H1 (cell line): Measurements from ENCODE around the gene SLC6A18. TPM values are rescaled to one million over a fixed set of nuclear protein-coding genes. Genes with fewer than 3 reads are reported as not detected.

ENCODE experiments used
- CTCF ChIA-PET: fragments of 300-600 bp; sonication (Branson Sonifier 250); formaldehyde crosslinking; loops from one replicate; lab custom pipeline; 2021; ENCODE audit not compliant: partially characterized antibody; lab: Charles Lee
- POLR2A ChIA-PET: fragments of 300-600 bp; sonication (Branson Sonifier 250); formaldehyde crosslinking; loops from one replicate; lab custom pipeline; 2021; ENCODE audit warnings: inconsistent platforms; ENCODE audit not compliant: partially characterized antibody; lab: Charles Lee
- DNase-seq, 2 experiments: peaks; one replicate each; pipeline versions ENCODE4 v3.0.0 to v3.0.0-alpha.2; 2010 to 2022; ENCODE audit warnings: low spot score in 2 of 2, low read depth in 1 of 2, mixed read lengths in 1 of 2
- FAIRE-seq: peaks from 2 replicates; lab custom pipeline; 2011; peaks lifted over from hg19 to GRCh38; lab: Jason Lieb, UNC
- H2AFZ ChIP-seq: 2 replicates; pipeline ENCODE4 v1.8.1; 2012; ENCODE audit warnings: low read length, inconsistent platforms
- H2AK5ac ChIP-seq: 2 replicates; pipeline ENCODE4 v1.6.1; 2013; ENCODE audit warnings: low read depth, low read length
- H2BK120ac ChIP-seq: replicated peaks from 2 replicates; pipeline ENCODE3; 2013; ENCODE audit warnings: low read depth, low read length, inconsistent platforms
- H2BK12ac ChIP-seq: 2 replicates; pipeline ENCODE4 v1.6.1; 2013; ENCODE audit warnings: low read depth, low read length
- H2BK15ac ChIP-seq: 2 replicates; pipeline ENCODE4 v1.6.1; 2013; ENCODE audit warnings: low read length
- H2BK20ac ChIP-seq: 2 replicates; pipeline ENCODE4 v1.6.1; 2013; ENCODE audit warnings: low read length
- H2BK5ac ChIP-seq: 2 replicates; pipeline ENCODE4 v1.6.1; 2013; ENCODE audit warnings: low read depth, low read length
- H3K14ac ChIP-seq: 2 replicates; pipeline ENCODE4 v1.6.1; 2013; ENCODE audit warnings: inconsistent platforms; ENCODE audit not compliant: insufficient read length
- H3K18ac ChIP-seq: 2 replicates; pipeline ENCODE4 v1.6.1; 2013; ENCODE audit warnings: low read length; ENCODE audit errors: extremely low read depth
- H3K23ac ChIP-seq: 2 replicates; pipeline ENCODE4 v1.6.1; 2013; ENCODE audit warnings: inconsistent platforms; ENCODE audit not compliant: insufficient read length
- H3K23me2 ChIP-seq: 2 replicates; pipeline ENCODE4 v1.6.1; 2013; ENCODE audit warnings: low read depth, low read length
- H3K27ac ChIP-seq: 2 replicates; pipeline ENCODE4 v1.6.1; 2011; ENCODE audit warnings: low read depth, low read length, inconsistent platforms
- H3K27me3 ChIP-seq, 4 experiments: replicated peaks in 1 of 4; 1 replicate in 1 of 4; 2 replicates in 3 of 4; pipeline versions ENCODE4 v1.6.1 to v1.8.1; 2011 to 2013; ENCODE audit warnings: low read length in 3 of 4, mild to moderate bottlenecking in 3 of 4, inconsistent platforms in 2 of 4, mixed read lengths in 2 of 4, moderate library complexity in 1 of 4; ENCODE audit not compliant: control insufficient read depth in 3 of 4, insufficient read depth in 3 of 4; ENCODE audit errors: extremely low read depth in 1 of 4
- H3K36me3 ChIP-seq, 4 experiments: 2 replicates each; pipeline versions ENCODE4 v1.6.1 to v1.8.1; 2011 to 2013; ENCODE audit warnings: mild to moderate bottlenecking in 4 of 4, low read length in 3 of 4, moderate library complexity in 2 of 4, control low read depth in 1 of 4, inconsistent platforms in 1 of 4; ENCODE audit not compliant: insufficient read depth in 4 of 4, control insufficient read depth in 2 of 4
- H3K4ac ChIP-seq: replicated peaks from 2 replicates; pipeline ENCODE3; 2013; ENCODE audit warnings: low read length, low read depth, mixed read lengths, inconsistent platforms; ENCODE audit not compliant: insufficient read length
- H3K4me1 ChIP-seq, 4 experiments: replicated peaks in 1 of 4; 1 replicate in 1 of 4; 2 replicates in 3 of 4; pipeline versions ENCODE4 v1.6.1 to v1.8.1; 2011 to 2013; ENCODE audit warnings: low read length in 3 of 4, inconsistent platforms in 2 of 4, mixed read lengths in 1 of 4; ENCODE audit not compliant: insufficient read depth in 4 of 4, control insufficient read depth in 3 of 4
- H3K4me2 ChIP-seq, 2 experiments: 2 replicates each; pipeline versions ENCODE4 v1.6.1 to v1.8.1; 2011 to 2013; ENCODE audit warnings: low read depth in 2 of 2, low read length in 2 of 2, control low read depth in 1 of 2, inconsistent platforms in 1 of 2, mild to moderate bottlenecking in 1 of 2; ENCODE audit not compliant: insufficient read depth in 1 of 2
- H3K4me3 ChIP-seq, 4 experiments: fragments of 200-600, 300-600 bp in 1 of 4; sonication (generic), shearing (Covaris generic), sonication (Bioruptor Twin) in 1 of 4; 2 replicates each; pipeline versions ENCODE4 v1.5.1 to v1.8.1; 2011 to 2016; ENCODE audit warnings: low read length in 4 of 4, low read depth in 3 of 4, control low read depth in 2 of 4, inconsistent platforms in 2 of 4, mild to moderate bottlenecking in 2 of 4, mixed read lengths in 1 of 4, moderate library complexity in 1 of 4; ENCODE audit not compliant: insufficient read depth in 2 of 4; ENCODE audit errors: extremely low read depth in 1 of 4
- H3K56ac ChIP-seq: replicated peaks from 2 replicates; pipeline ENCODE3; 2013; ENCODE audit warnings: low read depth, mild to moderate bottlenecking, mixed read lengths, low read length, inconsistent platforms; ENCODE audit not compliant: insufficient read length
- H3K79me1 ChIP-seq: 2 replicates; pipeline ENCODE4 v1.6.1; 2013; ENCODE audit warnings: low read depth, low read length, control low read depth
- H3K79me2 ChIP-seq, 2 experiments: 2 replicates each; pipeline versions ENCODE4 v1.6.1 to v1.8.1; 2012 to 2013; ENCODE audit warnings: low read length in 2 of 2, mild to moderate bottlenecking in 2 of 2, inconsistent platforms in 1 of 2; ENCODE audit not compliant: insufficient read depth in 2 of 2, control insufficient read depth in 1 of 2
- H3K9ac ChIP-seq, 4 experiments: replicated peaks in 1 of 4; 1 replicate in 1 of 4; 2 replicates in 3 of 4; pipeline versions ENCODE4 v1.6.1 to v1.8.1; 2011 to 2013; ENCODE audit warnings: low read depth in 3 of 4, low read length in 3 of 4, control low read depth in 2 of 4, mild to moderate bottlenecking in 2 of 4, moderate library complexity in 2 of 4, inconsistent platforms in 1 of 4; ENCODE audit errors: extremely low read depth in 1 of 4
- H3K9me3 ChIP-seq, 2 experiments: 2 replicates each; pipeline versions ENCODE4 v1.6.1 to v1.8.1; 2012 to 2013; ENCODE audit warnings: mild to moderate bottlenecking in 2 of 2, moderate library complexity in 2 of 2, control low read depth in 1 of 2, inconsistent platforms in 1 of 2, low read depth in 1 of 2, low read length in 1 of 2, mixed read lengths in 1 of 2; ENCODE audit not compliant: insufficient read depth in 2 of 2
- H4K20me1 ChIP-seq, 2 experiments: replicated peaks in 1 of 2; 2 replicates each; pipeline versions ENCODE3 to v1.8.1; 2011 to 2013; ENCODE audit warnings: inconsistent platforms in 2 of 2, low read length in 2 of 2, mild to moderate bottlenecking in 1 of 2; ENCODE audit not compliant: insufficient read depth in 2 of 2, control insufficient read depth in 1 of 2
- H4K5ac ChIP-seq: 2 replicates; pipeline ENCODE4 v1.6.1; 2013; ENCODE audit warnings: low read length, low read depth, mixed read lengths, inconsistent platforms; ENCODE audit not compliant: insufficient read length
- H4K8ac ChIP-seq: 2 replicates; pipeline ENCODE4 v1.8.0; 2013; ENCODE audit warnings: mild to moderate bottlenecking, moderate library complexity, low read length, inconsistent platforms; ENCODE audit not compliant: insufficient read depth; ENCODE audit errors: extremely low read depth
- H4K91ac ChIP-seq: replicated peaks from 2 replicates; pipeline ENCODE3; 2013; ENCODE audit warnings: low read length, mixed read lengths, inconsistent platforms; ENCODE audit not compliant: insufficient read length
- ASH2L ChIP-seq: fragments of 200-600, 300-600 bp; sonication (generic); IDR thresholded peaks from one replicate; pipeline ENCODE4 v1.7.1; 2017; ENCODE audit warnings: low read length
- BACH1 ChIP-seq: IDR thresholded peaks from 2 replicates; pipeline ENCODE4 v1.6.1; 2012; ENCODE audit warnings: low read length, improper control_type of control experiment
- CBX5 ChIP-seq: fragments of 300-800, 300-1000 bp; sonication (generic); IDR thresholded peaks from 2 replicates; pipeline ENCODE4 v1.7.1; 2016; ENCODE audit warnings: antibody characterized with exemption, low read length, low read depth
- CHD1 ChIP-seq: IDR thresholded peaks from 2 replicates; pipeline ENCODE4 v1.6.1; 2012; ENCODE audit warnings: low read depth, low read length, improper control_type of control experiment
- CHD2 ChIP-seq: IDR thresholded peaks from 2 replicates; pipeline ENCODE4 v1.6.1; 2012; ENCODE audit warnings: low read length, improper control_type of control experiment
- CREB1 ChIP-seq: IDR thresholded peaks from 2 replicates; pipeline ENCODE4 v1.6.1; 2012; ENCODE audit warnings: inconsistent platforms
- POLR2A ChIP-seq, 2 experiments: IDR thresholded peaks; 1 replicate in 1 of 2; 2 replicates in 1 of 2; pipeline ENCODE4 v1.6.1; 2011; ENCODE audit warnings: low read depth in 2 of 2, low read length in 2 of 2, mild to moderate bottlenecking in 2 of 2; ENCODE audit errors: control extremely low read depth in 1 of 2
- POU5F1 ChIP-seq: IDR thresholded peaks from 2 replicates; pipeline ENCODE4 v1.6.1; 2011; ENCODE audit warnings: low read depth, mild to moderate bottlenecking, low read length, moderate library complexity
- RBBP5 ChIP-seq: IDR thresholded peaks from 2 replicates; pipeline ENCODE4 v1.7.1; 2012; ENCODE audit warnings: low read depth, mild to moderate bottlenecking, inconsistent platforms, low read length, moderate library complexity, borderline replicate concordance
- RNF2 ChIP-seq: fragments of 200-900, 300-1000 bp; sonication (generic); IDR thresholded peaks from 2 replicates; pipeline ENCODE4 v1.7.1; 2016; ENCODE audit warnings: borderline replicate concordance, low read depth, mild to moderate bottlenecking, antibody characterized with exemption, low read length; ENCODE audit not compliant: poor library complexity, severe bottlenecking; ENCODE audit errors: missing control alignments
- SP1 ChIP-seq: IDR thresholded peaks from 2 replicates; pipeline ENCODE4 v1.6.1; 2011; ENCODE audit warnings: low read depth, low read length
- SP4 ChIP-seq: IDR thresholded peaks from 2 replicates; pipeline ENCODE4 v1.6.1; 2012; ENCODE audit warnings: low read length, inconsistent platforms
- SRF ChIP-seq: IDR thresholded peaks from 2 replicates; pipeline ENCODE4 v1.6.1; 2011; ENCODE audit warnings: mild to moderate bottlenecking, low read depth, low read length, moderate library complexity
- TAF1 ChIP-seq: IDR thresholded peaks from 2 replicates; pipeline ENCODE4 v1.6.1; 2011; ENCODE audit warnings: mild to moderate bottlenecking, low read depth, low read length
- TBP ChIP-seq: IDR thresholded peaks from 2 replicates; pipeline ENCODE4 v1.6.1; 2011; ENCODE audit warnings: low read depth, low read length, improper control_type of control experiment
- WGBS, 2 experiments: shearing (Covaris generic) in 1 of 2; methylation state at CpG; one replicate each; pipeline versions ENCODE4 v1.1.6 to v1.1.7; 2013 to 2015; ENCODE audit warnings: low lambda C conversion rate in 2 of 2, mixed read lengths in 2 of 2, inconsistent platforms in 1 of 2, low coverage in 1 of 2, missing lambda C conversion rate in 1 of 2; ENCODE audit not compliant: insufficient replicate concordance in 2 of 2, insufficient coverage in 1 of 2, insufficient read length in 1 of 2; ENCODE audit errors: extremely low coverage in 1 of 2, missing lambda C conversion rate in 1 of 2; 5-methylcytosine and 5-hydroxymethylcytosine counted together
- polyA plus RNA-seq, 7 experiments: library from polyadenylated mRNA; depleted of rRNA in 3 of 7; stranded (reverse) in 5 of 7; unstranded in 2 of 7; fragments of >200 nt in 5 of 7; fragments of 200-250 nt in 2 of 7; gene quantifications; 1 replicate in 5 of 7; 2 replicates in 1 of 7; 4 replicates in 1 of 7; pipeline versions ENCODE4 v1.2.1 to v1.2.3, GENCODE V29; 2011 to 2013; ENCODE audit warnings: missing spikeins in 2 of 7, mixed read lengths in 2 of 7
- total RNA-seq: library from RNA; stranded (reverse); fragmentation: NEBNext Ultra II Directional; extraction: Animal tissue kit (Norgen Biotek cat#: 25700); gene quantifications from 2 replicates; pipeline ENCODE4 v1.2.1, GENCODE V29; 2021
- TF ChIP-seq, protein P1 (sequence below): IDR thresholded peaks from 2 replicates; pipeline ENCODE4 v1.6.1; 2011; ENCODE audit warnings: low read length, improper control_type of control experiment

SLC6A18 gene
- total and polyA plus RNA-seq, 2 of the 8 experiments (the other 6 are each of a cell fraction or from before 2014, with no cell fraction given), result not detected

GRCh38 chr5:1190837-1191239 lies 34.3 kb upstream of the SLC6A18 start:
- no peaks in the 10 kb centered on the region for H4K20me1 ChIP-seq
- no peaks in the 10 kb centered on the region for H3K79me1 ChIP-seq
- 87% methylated on average over 6 of the region's 6 CpGs; no CpG with 5 or more reads in 1 of the 2 experiments for WGBS, 2 experiments
- no peaks in the 10 kb centered on the region for H3K27me3 ChIP-seq
- H3K79me2 ChIP-seq, result no peaks in the 10 kb centered on the region
- H2AK5ac ChIP-seq, result no peak overlapping the region
- no peak overlapping the region for H4K91ac ChIP-seq
- ChIA-PET CTCF (interaction anchor here (2.8 kb wide), 1 partner anchor 16 kb away, joined by 15 read pairs; no protein-coding TSS in a partner anchor), POLR2A (no interaction called here)
- H3K4me2 ChIP-seq, result no peak overlapping the region
- no peak overlapping the region for H2BK12ac ChIP-seq
- H3K14ac ChIP-seq, result no peak overlapping the region
- TF ChIP-seq CBX5, result no peak
- no peak for TF ChIP-seq CHD1
- TF ChIP-seq SRF, result no peak
- TF ChIP-seq POLR2A (IDR thresholded peaks at IDR 0.05; ENCODE audit: control extremely low read depth in 1 of 2, low read depth in 2 of 2, low read length in 2 of 2), result no peak
- TF ChIP-seq CHD2, result no peak
- TF ChIP-seq TAF1, result no peak
- TF ChIP-seq TBP, result no peak
- no peak for TF ChIP-seq SP1
- TF ChIP-seq RNF2, result no peak
- no peak for TF ChIP-seq ASH2L
- TF ChIP-seq SP4, result no peak
- no peak for TF ChIP-seq BACH1
- no peak for TF ChIP-seq POU5F1
- TF ChIP-seq CREB1, result no peak
- TF ChIP-seq, protein P1, sequence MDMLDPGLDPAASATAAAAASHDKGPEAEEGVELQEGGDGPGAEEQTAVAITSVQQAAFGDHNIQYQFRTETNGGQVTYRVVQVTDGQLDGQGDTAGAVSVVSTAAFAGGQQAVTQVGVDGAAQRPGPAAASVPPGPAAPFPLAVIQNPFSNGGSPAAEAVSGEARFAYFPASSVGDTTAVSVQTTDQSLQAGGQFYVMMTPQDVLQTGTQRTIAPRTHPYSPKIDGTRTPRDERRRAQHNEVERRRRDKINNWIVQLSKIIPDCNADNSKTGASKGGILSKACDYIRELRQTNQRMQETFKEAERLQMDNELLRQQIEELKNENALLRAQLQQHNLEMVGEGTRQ, result no peak
- no peak for TF ChIP-seq RBBP5
- no peak for DNase-seq
- no peak overlapping the region for H3K4ac ChIP-seq
- H2BK20ac ChIP-seq, result no peak overlapping the region
- no peak overlapping the region for H3K56ac ChIP-seq
- H3K18ac ChIP-seq, result no peak overlapping the region
- peaks cover 2% of the 10 kb centered on the region; the same call in 1 of the 2 replicates for H3K23me2 ChIP-seq
- H3K4me1 ChIP-seq, result peaks cover 0 to 3% (median 0%) of the 10 kb centered on the region in 4 experiments; a peak in 1 of 7 replicates
- no peak for FAIRE-seq
- H3K27ac ChIP-seq, result no peak overlapping the region
- H4K8ac ChIP-seq, result no peak overlapping the region
- H3K4me3 ChIP-seq, result no peak overlapping the region
- H2BK15ac ChIP-seq, result no peak overlapping the region
- H2BK5ac ChIP-seq, result no peak overlapping the region
- no peaks in the 10 kb centered on the region for H3K36me3 ChIP-seq
- H3K23ac ChIP-seq, result no peak overlapping the region
- H4K5ac ChIP-seq, result no peak overlapping the region
- H2BK120ac ChIP-seq, result no peak overlapping the region
- H3K9me3 ChIP-seq, result no peaks in the 10 kb centered on the region
- no peak overlapping the region for H3K9ac ChIP-seq
- 0 out of 2 replicates have a peak overlapping the region, but pooled peaks have one; percentile 26 for H2AFZ ChIP-seq
